Medulla oblongata (tissue), 1 donor: ENCODE measurements around the gene SACS.

Source experiments
- DNase-seq: peaks from one replicate; pipeline ENCODE4 v3.0.0-alpha.2; 2015; ENCODE audit errors: extremely low spot score

SACS gene

GRCh38 chr13:23433171-23434153 lies at the start of gene SACS:
Gene SACS (minus strand): TSS chr13:23433702. CDS start chr13:23411239, 22,463 bp downstream.
- DNase-seq = peak; percentile 68

DNA sequence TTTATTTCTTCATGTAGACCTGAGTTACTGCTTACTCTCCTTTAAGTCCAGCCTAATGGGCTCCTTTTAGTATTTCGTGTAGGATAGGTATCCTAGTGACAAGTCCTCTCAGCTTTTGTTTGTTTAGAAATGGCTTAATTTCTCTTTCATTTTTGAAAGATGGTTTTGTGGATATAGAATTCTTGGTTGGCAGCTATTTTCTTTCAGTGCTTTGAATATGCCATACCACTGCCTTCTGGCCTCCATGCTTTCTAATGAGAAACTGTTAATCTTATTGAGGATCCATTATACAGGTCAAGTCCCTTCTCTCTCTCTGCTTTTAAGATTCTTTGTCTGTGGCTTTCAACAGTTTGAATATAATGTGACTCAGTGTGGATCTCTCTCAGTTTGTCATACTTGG lies 46.8 kb upstream of the SACS start:
- DNase-seq = no peak

DNA sequence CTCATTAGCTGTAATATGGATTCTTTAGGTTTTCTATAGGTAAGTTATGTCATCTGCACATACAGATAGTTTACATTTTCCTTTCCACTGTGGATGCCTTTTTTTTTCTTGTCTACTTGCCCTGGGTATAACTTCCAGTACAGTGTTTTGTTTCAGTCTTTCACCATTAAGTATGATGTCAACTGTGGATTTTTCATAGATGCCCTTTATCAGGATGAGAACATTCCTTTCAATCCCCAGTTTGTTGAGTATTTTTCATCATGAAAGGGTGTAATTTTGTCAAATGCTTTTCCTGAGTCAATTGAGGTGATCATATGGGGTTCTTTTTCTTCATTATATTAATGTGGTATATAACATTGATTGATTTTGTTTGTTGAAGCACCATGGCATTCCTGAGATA lies 43.6 kb upstream of the SACS start:
- no peak for DNase-seq

DNA sequence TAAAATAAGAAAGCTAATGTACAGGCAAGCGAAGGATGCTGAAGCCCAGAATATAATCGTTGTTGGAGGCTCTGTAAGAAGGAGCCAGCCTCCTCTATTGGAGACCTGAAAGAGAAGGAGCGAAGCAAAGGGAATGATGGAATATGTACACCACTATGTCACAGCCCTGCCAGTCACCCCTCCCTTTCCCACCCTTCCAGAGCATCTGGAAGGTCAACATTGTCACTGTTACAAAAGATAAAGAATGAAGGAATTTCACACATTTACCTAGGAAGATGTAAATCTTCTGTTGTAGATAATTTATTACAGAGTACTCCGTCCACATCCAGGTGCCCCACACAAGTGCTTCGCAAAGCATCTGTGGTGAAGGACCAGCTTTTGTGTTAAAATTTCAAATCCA lies 39.7 kb upstream of the SACS start:
- no peak for DNase-seq

DNA sequence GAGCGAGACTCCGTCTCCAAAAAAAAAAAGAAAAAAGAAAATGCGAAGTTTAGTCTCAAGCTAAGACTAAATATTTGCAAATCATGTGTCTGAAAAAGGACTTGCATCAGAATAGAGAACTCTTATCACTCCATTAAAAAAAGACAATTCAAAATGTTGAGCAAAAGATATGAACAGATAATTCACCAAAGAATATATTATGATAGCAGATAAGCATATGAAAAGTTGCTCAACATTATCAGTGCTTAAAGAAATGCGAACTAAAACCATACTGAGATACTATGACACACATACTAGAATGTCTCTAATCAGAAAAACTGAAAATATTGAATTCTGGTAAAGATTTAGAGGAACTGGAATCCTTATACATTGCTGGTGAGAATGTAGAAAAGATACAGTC lies 38.7 kb upstream of the SACS start:
- no peak for DNase-seq

DNA sequence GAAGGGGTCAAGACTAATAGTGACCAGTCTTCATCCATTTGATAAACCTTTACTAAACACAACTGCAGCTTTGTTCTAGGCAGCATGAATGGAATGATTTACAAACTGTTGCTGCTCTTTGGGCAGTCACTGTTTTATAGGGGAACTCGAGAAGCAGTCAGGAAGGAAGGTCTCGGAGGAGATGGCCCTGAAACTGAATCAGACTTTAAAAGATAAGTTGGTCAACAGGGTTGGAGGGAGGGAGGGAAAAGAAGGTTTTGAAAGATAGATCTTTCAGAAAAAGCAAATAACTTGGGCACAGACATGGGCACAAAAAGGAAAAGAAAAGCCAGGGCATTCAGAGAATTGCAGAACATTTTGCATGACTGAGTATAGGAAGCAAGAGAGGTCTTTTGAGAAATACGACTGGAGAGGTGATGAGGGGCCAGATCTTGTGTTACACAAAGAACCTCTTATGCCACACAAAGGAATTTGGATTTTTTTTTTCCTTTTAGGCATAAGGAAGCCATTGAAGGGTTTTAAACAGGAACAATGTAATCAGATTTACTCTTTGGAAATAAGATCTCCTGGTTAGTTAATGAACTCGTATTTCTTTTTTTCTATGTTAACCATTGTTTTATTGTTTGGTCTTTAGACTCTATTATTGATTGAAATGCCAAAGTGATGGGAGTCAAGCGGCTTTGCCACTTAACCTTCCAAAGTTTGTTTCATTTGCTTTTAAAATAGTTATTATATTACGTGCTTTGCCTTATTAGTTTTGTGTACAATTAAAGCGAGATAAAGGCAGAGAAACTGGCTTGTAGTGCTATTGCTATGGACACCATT lies 37.5 kb upstream of the SACS start:
- DNase-seq = peak; percentile 66

DNA sequence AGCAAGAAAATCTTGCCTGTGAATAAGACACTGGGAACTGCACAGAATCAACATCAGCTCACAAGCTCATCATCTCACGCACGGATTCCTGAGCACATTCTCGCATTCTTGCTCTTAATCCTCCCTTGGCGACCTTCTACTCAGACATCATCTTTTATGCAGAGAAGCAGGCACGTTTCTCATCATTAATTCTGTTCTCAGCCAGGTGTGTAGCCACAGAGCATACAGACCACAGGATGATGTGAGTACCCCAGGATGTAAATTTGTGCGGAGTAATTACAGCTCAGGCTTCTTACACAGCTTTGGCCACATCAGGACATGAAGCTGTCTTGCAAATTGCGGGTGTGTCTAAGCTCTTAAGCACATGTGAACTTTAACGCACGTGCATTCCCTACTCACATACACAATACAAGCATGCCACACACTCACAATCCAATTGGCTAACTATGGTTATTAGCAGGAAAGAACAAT lies 36.5 kb upstream of the SACS start:
- DNase-seq = no peak

DNA sequence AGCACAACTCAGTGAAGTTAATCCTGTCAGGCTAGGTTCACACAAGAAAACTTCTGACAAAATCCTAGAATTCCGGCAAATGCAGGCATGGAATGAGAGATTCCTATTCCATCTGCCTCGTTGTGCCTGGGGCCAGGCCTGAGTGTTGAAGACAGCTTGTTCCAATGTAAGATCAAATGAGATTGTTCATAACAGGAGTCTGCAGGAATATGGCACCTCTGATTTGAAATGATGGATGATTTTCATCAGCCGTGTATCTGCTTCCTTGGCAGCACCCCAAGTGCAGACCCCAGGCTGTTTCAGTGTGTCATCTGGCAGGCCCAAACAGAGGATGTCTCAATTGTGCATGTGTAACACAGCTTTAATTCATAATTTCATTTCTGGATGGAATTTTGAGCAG lies 35.3 kb upstream of the SACS start:
- DNase-seq = no peak

- DNase-seq = no peak
These were observed 34.4 kb upstream of the SACS start for GRCh38 chr13:23467932-23468278.

DNA sequence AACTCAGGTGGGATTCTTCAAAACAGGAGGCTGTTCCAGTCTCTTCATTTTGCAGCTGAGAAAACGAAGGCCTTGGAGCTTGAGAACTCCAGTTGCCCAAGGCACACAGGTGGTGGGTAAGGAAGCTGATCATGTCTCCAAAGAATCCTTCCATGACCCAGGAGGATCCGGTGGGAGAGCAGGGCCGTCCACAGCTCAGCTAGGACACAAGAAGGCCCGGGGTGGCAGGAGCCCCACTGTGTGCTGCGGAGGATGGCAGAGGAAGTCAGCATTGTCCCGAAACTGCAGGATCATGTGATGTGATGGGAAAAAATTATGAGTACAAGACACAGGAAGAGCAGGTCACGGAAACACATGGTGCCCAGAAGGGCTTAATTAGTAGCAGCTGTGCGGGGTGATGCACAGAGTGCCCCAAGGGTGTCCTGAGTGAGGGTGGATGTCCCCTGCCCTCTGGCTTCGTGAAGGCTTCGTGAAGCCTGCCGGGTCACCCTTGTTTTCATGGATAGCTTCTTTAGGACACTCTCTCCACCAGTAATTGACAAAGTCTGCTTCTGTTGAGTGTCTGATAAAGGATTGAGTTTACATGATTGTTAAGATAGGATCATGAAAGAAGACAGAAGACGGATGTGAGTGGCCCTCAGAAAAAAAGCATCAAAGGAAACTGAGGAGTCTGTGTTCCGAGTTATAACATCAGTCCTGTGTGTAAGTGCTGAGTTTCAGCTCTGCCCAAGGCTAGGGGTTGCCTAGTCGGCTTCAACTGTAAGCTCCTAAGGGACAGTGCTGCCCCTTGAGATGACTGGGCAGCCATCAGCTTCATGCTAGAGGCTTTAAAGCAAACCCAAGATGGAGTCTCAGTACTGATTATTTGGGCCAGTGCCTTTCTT lies 33.8 kb upstream of the SACS start:
- DNase-seq = no peak

GRCh38 chr13:23466144-23467002 lies 32.9 kb upstream of the SACS start:
- peak; percentile 86 for DNase-seq

DNA sequence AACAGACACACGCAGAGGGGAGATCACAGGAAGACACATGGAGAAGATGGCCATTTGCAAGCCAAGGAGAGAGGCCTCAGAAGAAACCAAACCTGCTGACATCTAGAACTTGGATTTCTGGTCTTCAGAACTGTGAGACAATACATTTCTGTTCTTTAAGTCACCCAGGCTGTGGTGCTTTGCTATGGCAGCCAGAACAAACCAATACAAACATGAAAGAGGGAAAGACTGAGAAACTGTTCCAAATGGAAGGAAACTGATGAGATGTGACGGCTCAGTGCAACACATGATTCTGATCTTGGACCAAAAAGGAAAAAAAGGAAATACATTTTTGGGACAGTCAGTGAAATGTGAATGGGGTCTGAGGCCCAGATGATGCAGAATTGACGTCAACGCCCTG lies 30.2 kb upstream of the SACS start:
- DNase-seq = no peak

DNA sequence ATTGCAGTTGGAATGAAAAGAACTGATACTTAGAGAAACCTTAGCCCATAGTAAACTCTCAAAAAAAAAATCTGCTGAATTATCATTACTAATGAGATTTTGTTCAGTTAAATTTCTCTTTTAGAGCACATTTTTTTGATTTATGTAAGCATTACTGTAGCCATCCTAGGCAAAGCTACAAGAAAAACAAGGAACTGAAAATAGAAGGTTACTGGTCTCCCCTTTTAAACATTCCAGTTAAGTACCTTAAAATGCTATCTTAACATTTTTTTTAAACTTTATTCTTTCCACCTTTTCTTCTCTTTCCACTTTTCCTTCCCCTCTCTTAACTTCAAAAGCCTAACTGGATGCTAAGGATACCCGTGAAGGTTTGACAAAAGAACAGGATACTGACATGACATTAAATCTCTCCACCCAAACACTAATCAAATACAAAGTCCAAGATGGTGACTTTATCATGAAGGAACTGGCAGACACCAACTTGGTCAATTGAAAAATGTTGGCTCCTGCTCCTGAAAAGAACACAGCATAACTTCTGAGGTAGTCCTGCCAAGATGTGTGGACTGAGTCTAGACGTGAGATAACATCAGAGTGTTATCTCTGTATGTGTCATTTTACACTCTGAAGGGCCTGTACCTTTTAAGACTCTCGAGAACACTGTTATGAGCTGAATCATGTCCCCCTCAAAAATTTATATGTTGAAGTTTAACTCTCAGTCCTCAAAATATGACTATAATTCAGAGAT lies 29.5 kb upstream of the SACS start:
- DNase-seq = no peak

DNA sequence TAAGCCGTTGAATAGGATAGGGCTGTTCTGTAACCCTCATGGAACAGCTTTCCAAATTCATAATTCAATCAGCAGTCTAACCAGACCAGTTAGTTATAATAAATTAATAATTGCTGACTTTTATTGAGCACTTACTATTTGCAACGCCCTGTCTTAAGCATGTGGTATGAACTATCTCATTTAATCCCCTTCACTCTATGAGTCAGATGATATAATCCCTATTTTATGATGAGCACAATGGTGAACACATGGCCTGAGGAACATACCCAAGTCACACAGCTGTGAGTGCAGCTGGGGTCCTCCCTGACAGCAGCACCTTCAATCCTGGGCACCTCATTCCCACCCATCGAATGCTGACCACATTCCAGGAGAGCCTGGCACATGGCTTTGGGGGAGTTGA lies 28.0 kb upstream of the SACS start:
- no peak for DNase-seq

DNA sequence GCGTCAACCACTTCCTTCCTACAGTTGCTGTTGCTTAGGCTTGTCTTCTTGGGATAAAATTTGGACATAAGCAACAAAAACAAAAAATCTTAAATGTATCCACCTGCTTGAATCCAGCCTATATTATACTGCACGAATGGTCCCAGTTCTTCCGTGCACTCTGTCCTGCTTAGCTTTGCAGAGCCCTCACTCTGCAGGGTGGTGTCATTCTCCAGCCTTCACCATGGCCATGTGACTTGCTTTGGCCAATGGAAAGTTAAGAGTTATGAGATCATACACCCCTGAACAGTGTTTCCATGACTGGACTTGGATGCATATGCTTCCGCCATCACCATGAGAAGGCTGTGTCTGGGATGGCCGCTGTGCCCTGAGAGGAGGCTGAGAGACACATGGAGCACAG lies 27.4 kb upstream of the SACS start:
- no peak for DNase-seq

- no peak for DNase-seq
These were observed 26.8 kb upstream of the SACS start for GRCh38 chr13:23460309-23460708.

GRCh38 chr13:23458989-23459388 lies 25.5 kb upstream of the SACS start:
- no peak for DNase-seq

DNA sequence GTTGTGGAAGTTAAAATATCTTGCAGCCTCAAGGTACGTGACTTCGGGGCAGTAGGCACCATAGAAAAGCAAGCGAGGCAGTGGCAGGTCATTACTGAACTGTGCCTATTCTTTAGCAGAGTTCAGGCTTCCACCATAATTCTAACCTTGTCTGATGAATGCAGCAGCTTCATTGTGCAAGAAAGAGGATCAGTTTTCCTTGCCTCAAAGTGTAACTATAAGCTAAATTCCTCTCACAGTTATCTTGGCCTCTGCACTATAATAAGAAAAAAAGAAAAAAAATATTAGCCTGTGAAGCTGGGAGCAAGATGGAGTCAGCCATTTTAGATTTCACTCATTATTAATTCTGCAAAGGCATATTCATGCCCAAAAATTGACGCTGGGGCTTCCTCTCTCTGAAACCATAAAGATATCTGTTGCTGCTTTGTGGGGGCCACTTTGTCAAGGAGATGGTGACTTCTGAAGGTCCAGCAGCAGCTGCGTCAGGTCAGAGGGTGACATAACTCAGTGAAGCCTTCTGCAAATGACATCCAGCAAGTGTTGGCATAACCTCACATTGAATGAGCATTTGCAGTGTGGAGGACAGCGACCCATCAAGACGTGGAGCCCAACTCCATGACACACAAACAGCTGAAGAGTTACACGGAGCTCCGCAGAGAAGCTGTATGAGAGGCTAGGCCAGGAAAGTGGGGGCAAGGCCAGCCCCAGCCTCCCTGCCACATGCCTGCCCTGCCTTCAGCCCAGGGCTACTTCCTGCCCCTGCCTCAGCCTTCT lies 23.1 kb upstream of the SACS start:
- DNase-seq = no peak
